GM12878 (cell line): ENCODE results near the gene SNCG. TPM values are rescaled to one million over a fixed set of nuclear protein-coding genes. Genes with fewer than 3 reads are reported as not detected.

Experiments used
- BMI1 ChIP-seq: fragments of 450-650 bp; IDR thresholded peaks from 2 replicates; pipeline ENCODE4 v1.6.1; 2016; ENCODE audit warnings: mild to moderate bottlenecking, moderate library complexity, borderline replicate concordance
- HCFC1 ChIP-seq: fragments of 150-350 bp; IDR thresholded peaks from 2 replicates; pipeline ENCODE4 v1.6.1; 2014; ENCODE audit warnings: low read length
- IKZF1 ChIP-seq: fragments of 450-650 bp; conservative IDR thresholded peaks from 2 replicates; pipeline ENCODE4 v1.6.1; 2017; ENCODE audit warnings: antibody characterized with exemption, mild to moderate bottlenecking
- KDM1A ChIP-seq: fragments of 200-600 bp; sonication (generic); IDR thresholded peaks from 2 replicates; pipeline ENCODE4 v1.6.1; 2016; ENCODE audit warnings: borderline replicate concordance
- LARP7 ChIP-seq: fragments of 450-650 bp; IDR thresholded peaks from 2 replicates; pipeline ENCODE4 v1.6.1; 2017; ENCODE audit warnings: mild to moderate bottlenecking
- MEF2A ChIP-seq: IDR thresholded peaks from 2 replicates; pipeline ENCODE4 v1.6.1; 2011; ENCODE audit warnings: low read depth, mild to moderate bottlenecking, low read length, moderate library complexity; ENCODE audit not compliant: insufficient read depth
- MLLT1 ChIP-seq: fragments of 450-650 bp; IDR thresholded peaks from 2 replicates; pipeline ENCODE4 v1.6.1; 2016; ENCODE audit warnings: mild to moderate bottlenecking
- PAX5 ChIP-seq: IDR thresholded peaks from 2 replicates; pipeline ENCODE4 v1.6.1; 2011; ENCODE audit warnings: low read depth, low read length, borderline replicate concordance
- PML ChIP-seq: IDR thresholded peaks from 2 replicates; pipeline ENCODE4 v1.6.1; 2012; ENCODE audit warnings: low read length, inconsistent platforms
- STAT1 ChIP-seq: fragments of 450-650 bp; conservative IDR thresholded peaks from 2 replicates; pipeline ENCODE4 v1.6.1; 2014; ENCODE audit warnings: antibody characterized with exemption, mild to moderate bottlenecking
- TCF12 ChIP-seq: IDR thresholded peaks from 2 replicates; pipeline ENCODE4 v1.6.1; 2011; ENCODE audit warnings: low read depth, mild to moderate bottlenecking, low read length
- ZNF24 ChIP-seq: fragments of 450-650 bp; IDR thresholded peaks from 2 replicates; pipeline ENCODE4 v1.6.1; 2017; ENCODE audit warnings: antibody characterized with exemption, mild to moderate bottlenecking
- polyA plus RNA-seq, 11 experiments: library from polyadenylated mRNA; depleted of rRNA in 4 of 11; unstranded in 6 of 11; stranded (reverse) in 5 of 11; fragments of >200 nt; fragmentation: Nextera tagmentation in 4 of 11; fragmentation: Illumina TruSeq in 1 of 11; extraction: Ambion mirVana in 4 of 11; extraction: Trizol in 1 of 11; gene quantifications; 1 replicate in 1 of 11; 2 replicates in 10 of 11; pipeline versions ENCODE4 v1.2.1 to v1.2.3, GENCODE V29; 2011 to 2016; ENCODE audit warnings: inconsistent platforms in 2 of 11, missing spikeins in 2 of 11, low read depth in 1 of 11
- total RNA-seq, 4 experiments: library from RNA; depleted of rRNA in 3 of 4; stranded (reverse); fragments of >200 nt in 3 of 4; fragmentation: Illumina TruSeq in 1 of 4; extraction: Trizol in 1 of 4; gene quantifications; 2 replicates each; pipeline versions ENCODE4 v1.2.1 to v1.2.3, GENCODE V29; 2013 to 2021
- TF ChIP-seq, protein P1 (sequence below): fragments of 450-650 bp; IDR thresholded peaks from 2 replicates; pipeline ENCODE4 v1.6.1; 2017; ENCODE audit warnings: borderline replicate concordance
- TF ChIP-seq, protein P2 (sequence below), 3 experiments: IDR thresholded peaks in 2 of 3; conservative IDR thresholded peaks in 1 of 3; 2 replicates each; pipeline ENCODE4 v1.5.1; 2011; ENCODE audit warnings: low read depth in 3 of 3, low read length in 3 of 3, mild to moderate bottlenecking in 3 of 3, control low read depth in 2 of 3, moderate library complexity in 2 of 3, inconsistent platforms in 1 of 3, mixed read lengths in 1 of 3; ENCODE audit not compliant: control insufficient read depth in 2 of 3, insufficient read depth in 1 of 3; ENCODE audit errors: extremely low read depth in 1 of 3

The SNCG gene
- total and polyA plus RNA-seq, 10 of the 15 experiments (the other 5 are each of a cell fraction or from before 2014, with no cell fraction given): 0.22 to 1.3 (median 0.42) TPM; not detected in 6

DNA sequence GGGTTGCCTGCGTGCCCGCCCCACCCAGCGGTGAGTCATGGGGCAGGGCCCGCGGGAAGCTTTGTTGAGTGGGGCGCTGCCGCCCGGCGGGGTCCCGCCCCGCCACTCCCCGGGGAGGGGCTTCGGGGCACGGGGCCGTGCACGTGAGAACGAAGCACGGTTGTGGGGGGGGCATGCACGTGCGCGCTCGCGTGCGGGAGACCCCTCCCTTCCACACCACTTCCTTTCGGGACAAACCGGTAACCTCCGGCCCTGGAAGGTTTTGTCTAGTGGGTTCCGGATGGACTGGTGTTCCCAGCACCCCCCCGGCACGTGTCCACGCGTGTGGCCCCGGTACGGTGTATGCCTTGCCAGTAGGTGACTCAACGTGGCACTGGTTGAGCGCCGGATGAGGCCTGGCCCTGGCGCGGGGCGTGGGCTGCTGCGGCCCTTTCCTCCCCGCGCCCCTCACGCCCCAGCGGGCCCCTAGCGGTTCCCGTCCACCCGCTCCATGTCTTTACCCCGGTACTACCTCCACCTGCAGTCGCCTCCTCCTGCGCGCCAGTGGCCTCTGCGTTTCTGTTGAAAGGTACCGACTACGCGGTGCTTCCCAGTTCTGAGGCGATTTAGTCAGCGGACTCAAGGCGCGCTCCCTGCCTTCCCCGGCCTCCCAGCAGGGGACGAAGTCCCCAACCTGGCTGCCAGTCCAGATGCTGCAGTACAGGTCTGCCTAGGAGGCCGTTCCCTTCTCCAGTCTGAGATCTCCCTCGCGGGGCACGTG, 13.0 kb downstream of the SNCG start (continued):
- TF ChIP-seq TCF12: 0 out of 2 replicates have a peak, but pooled peaks have one; percentile 5
- TF ChIP-seq PML: no peak
- 0 out of 2 replicates have a peak, but pooled peaks have one; percentile 39 for TF ChIP-seq LARP7
- no peak for TF ChIP-seq PAX5
- TF ChIP-seq KDM1A: no peak
- 0 out of 2 replicates have a peak, but pooled peaks have one; percentile 22 for TF ChIP-seq MLLT1
- TF ChIP-seq, protein P1, sequence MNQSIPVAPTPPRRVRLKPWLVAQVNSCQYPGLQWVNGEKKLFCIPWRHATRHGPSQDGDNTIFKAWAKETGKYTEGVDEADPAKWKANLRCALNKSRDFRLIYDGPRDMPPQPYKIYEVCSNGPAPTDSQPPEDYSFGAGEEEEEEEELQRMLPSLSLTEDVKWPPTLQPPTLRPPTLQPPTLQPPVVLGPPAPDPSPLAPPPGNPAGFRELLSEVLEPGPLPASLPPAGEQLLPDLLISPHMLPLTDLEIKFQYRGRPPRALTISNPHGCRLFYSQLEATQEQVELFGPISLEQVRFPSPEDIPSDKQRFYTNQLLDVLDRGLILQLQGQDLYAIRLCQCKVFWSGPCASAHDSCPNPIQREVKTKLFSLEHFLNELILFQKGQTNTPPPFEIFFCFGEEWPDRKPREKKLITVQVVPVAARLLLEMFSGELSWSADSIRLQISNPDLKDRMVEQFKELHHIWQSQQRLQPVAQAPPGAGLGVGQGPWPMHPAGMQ: no peak
- TF ChIP-seq, protein P2, sequence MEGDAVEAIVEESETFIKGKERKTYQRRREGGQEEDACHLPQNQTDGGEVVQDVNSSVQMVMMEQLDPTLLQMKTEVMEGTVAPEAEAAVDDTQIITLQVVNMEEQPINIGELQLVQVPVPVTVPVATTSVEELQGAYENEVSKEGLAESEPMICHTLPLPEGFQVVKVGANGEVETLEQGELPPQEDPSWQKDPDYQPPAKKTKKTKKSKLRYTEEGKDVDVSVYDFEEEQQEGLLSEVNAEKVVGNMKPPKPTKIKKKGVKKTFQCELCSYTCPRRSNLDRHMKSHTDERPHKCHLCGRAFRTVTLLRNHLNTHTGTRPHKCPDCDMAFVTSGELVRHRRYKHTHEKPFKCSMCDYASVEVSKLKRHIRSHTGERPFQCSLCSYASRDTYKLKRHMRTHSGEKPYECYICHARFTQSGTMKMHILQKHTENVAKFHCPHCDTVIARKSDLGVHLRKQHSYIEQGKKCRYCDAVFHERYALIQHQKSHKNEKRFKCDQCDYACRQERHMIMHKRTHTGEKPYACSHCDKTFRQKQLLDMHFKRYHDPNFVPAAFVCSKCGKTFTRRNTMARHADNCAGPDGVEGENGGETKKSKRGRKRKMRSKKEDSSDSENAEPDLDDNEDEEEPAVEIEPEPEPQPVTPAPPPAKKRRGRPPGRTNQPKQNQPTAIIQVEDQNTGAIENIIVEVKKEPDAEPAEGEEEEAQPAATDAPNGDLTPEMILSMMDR (IDR thresholded peaks at IDR 0.05 in 2 of 3, conservative IDR thresholded peaks at IDR 0.05 in 1 of 3; ENCODE audit: control insufficient read depth in 2 of 3, extremely low read depth in 1 of 3, insufficient read depth in 1 of 3, low read depth in 3 of 3, low read length in 3 of 3): 0 out of 6 replicates have a peak, but pooled peaks of 1 of the 3 experiments have one; percentile 12
- peak; percentile 73 for TF ChIP-seq IKZF1
- no peak for TF ChIP-seq HCFC1
- no peak for TF ChIP-seq BMI1
- no peak for TF ChIP-seq ZNF24
- TF ChIP-seq STAT1: no peak
- TF ChIP-seq MEF2A: no peak
